A549 treated with ZK216348 at 1 μM for 4 hours (cell line): ENCODE data around the gene KTN1. TPM values are rescaled to one million over a fixed set of nuclear protein-coding genes. Genes with fewer than 3 reads are reported as not detected.

Source experiments
- total RNA-seq: library from RNA; stranded (reverse); fragments of 200-300 nt; extraction: Qiagen RNA extraction; gene quantifications from 5 replicates; pipeline ENCODE4 v1.2.3, GENCODE V29; 2022; ENCODE audit warnings: low read depth

Gene KTN1, protein sequence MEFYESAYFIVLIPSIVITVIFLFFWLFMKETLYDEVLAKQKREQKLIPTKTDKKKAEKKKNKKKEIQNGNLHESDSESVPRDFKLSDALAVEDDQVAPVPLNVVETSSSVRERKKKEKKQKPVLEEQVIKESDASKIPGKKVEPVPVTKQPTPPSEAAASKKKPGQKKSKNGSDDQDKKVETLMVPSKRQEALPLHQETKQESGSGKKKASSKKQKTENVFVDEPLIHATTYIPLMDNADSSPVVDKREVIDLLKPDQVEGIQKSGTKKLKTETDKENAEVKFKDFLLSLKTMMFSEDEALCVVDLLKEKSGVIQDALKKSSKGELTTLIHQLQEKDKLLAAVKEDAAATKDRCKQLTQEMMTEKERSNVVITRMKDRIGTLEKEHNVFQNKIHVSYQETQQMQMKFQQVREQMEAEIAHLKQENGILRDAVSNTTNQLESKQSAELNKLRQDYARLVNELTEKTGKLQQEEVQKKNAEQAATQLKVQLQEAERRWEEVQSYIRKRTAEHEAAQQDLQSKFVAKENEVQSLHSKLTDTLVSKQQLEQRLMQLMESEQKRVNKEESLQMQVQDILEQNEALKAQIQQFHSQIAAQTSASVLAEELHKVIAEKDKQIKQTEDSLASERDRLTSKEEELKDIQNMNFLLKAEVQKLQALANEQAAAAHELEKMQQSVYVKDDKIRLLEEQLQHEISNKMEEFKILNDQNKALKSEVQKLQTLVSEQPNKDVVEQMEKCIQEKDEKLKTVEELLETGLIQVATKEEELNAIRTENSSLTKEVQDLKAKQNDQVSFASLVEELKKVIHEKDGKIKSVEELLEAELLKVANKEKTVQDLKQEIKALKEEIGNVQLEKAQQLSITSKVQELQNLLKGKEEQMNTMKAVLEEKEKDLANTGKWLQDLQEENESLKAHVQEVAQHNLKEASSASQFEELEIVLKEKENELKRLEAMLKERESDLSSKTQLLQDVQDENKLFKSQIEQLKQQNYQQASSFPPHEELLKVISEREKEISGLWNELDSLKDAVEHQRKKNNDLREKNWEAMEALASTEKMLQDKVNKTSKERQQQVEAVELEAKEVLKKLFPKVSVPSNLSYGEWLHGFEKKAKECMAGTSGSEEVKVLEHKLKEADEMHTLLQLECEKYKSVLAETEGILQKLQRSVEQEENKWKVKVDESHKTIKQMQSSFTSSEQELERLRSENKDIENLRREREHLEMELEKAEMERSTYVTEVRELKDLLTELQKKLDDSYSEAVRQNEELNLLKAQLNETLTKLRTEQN (N-terminal part only)
- total RNA-seq, result 103 to 172 TPM (median 110 TPM) in 5 replicates

DNA sequence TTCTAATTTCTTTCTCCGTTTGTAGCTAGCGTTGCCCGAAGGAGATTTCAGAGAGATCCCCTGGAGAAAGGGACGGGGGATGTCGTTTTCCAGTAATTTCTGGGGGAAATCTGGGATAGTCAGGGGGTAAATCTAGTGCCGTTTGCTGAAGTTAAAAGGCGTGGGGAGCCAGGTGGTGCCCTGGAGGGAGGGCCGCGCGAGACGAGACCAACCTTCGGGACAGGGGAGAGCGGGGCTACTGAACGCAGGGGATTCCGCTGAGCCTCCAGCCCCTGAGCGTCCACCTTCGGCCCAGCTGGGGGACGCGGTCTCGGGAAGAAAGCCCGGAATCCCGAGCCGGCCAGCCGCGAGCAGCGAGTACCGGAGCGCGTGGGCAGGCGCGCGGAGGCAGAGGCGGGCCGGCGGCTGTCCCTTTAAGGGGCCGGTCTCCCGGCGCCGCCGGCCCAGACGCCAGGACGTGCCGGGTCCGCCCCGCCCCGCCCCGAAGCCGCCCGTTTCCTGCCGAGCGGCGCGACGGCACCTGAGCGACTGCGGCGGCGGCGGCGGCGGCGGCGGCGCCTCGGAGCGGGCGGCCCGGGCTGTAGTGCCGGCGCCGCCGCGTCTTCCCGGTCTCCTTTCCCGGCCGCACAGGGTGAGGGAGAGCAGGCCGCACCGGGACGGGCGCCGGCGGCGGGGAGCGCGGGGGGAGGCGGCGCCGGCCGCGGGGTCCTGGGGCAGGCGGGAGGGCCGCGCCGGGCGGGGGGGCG is at the start of gene KTN1:
Gene KTN1, plus strand, starts transcription at position 484 of the 746 bp plus-strand sequence. CDS start 31,842 bp downstream, outside the sequence.

Other genes starting within 250 kb of the KTN1 start
- 3.6 to 5.8 TPM (median 5.1 TPM) in 5 replicates for gene ATG14, start 168.4 kb upstream of the KTN1 start, total RNA-seq
- gene TBPL2, start 139.6 kb upstream of the KTN1 start, total RNA-seq, result not detected in 5 replicates